Measurements from ENCODE around the gene ADAMTS17. TPM values are rescaled to one million over a fixed set of nuclear protein-coding genes. Genes with fewer than 3 reads are reported as not detected.

ADAMTS17 gene
- total RNA-seq, 1 experiment from 2014 or later: 0.16 TPM

GRCh38 chr15:100250176-100250800 lies 91.5 kb downstream of the ADAMTS17 start:
- DNase-seq (ENCODE audit: low spot score): no peak

DNA sequence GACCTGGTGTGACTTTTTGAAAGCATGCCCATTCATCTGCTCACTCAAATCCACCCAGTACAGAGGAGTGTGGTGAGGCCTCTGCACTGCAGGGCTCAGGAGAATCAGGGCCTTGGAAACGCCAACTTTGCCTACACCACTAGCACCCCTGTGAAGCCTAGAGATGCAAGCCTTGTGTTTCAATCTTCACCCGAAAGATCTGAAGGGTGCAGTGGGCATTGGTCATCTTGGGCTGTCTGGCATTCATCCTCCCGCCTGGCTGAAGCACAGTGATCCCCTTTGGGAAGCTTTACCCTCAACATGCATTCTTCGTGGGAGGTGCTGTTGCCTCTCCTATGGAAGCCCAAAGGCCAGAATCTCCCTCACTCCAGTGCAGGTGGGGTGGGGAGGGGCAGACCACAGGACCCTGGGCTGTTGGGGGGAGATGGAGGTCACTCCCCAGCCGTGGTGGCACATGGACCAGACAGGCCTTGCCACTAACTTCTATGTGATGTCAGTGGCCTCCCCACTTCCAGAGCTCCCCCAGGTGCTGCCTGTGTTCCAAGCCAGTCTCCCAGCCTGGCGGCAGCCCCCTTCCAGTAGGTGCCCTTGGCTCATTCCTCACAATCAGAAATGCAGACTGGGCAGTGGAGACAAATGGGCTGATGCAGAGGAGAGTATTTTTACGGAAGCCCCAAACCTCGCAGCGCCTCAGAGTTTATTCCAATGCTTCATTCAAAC lies 92.5 kb downstream of the ADAMTS17 start:
- DNase-seq (ENCODE audit: low spot score): no peak

DNA sequence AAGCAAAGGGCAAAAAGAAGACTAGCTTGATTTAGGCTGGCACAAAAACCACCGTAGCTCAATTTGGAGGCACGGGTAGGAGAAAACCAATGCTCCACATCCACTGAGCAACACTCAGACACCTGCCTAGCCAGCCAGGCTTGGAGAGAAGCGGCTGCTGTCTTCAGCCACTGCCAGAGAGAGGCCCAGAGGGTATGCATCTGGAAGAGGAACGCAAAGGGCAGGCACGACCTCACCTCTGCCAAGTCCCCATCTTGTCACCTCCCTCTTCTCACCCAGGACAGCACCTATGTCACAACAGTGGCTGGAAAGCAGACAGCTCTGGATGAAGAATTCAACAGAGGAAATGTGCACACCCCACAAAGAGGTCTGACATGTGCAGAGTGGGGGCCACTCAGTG lies 93.5 kb downstream of the ADAMTS17 start:
- DNase-seq (ENCODE audit: low spot score): no peak

DNA sequence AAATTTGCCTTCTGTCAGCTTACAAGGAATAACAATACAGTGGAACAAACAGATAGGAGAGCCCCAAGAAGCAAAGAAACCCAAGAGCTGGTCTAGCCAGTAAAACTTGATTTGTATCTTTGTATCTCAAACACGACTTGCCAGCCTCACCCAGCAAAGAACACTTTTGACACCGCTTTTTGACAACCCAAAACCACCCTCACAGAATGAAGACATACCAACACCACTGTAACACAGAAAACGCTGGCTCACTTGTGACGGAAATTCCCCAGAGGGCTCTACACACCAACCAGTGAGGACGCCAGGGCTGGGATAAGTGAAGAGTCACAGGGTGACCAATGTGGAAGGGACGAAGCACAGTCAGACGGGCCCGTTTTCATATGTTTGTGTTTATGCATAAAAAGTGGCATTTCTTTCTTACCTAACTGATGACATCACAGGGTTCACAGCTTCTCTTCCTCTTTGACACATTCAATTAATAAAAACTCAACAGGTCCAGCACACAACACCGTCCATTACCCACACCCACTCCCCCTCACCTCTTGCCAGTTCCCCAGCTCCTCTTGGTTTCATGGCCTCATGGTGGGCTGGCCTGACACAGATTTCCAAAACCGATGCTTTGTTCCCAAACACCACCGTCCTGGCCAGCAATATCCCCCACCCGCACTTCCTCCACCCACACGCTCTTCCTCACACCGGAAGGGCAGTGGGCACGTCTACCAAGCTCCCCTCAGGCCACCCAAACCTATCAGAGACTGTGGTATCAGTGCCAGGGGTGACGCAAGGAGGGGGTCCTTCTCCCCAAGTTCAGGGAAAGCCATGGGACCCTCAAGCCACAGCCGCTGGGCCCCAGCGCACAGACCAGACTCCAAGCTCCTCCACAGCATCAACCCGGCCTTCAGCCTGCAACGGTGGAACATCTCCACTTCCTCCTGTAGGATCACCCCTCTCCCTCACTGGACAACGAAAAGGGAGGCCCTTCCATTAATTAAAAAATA lies 94.2 kb downstream of the ADAMTS17 start:
- DNase-seq (ENCODE audit: low spot score): no peak

GRCh38 chr15:100245855-100246254 lies 95.9 kb downstream of the ADAMTS17 start:
- no peak for DNase-seq (ENCODE audit: low spot score)

GRCh38 chr15:100245487-100245820 lies 96.3 kb downstream of the ADAMTS17 start:
- DNase-seq (ENCODE audit: low spot score): no peak

DNA sequence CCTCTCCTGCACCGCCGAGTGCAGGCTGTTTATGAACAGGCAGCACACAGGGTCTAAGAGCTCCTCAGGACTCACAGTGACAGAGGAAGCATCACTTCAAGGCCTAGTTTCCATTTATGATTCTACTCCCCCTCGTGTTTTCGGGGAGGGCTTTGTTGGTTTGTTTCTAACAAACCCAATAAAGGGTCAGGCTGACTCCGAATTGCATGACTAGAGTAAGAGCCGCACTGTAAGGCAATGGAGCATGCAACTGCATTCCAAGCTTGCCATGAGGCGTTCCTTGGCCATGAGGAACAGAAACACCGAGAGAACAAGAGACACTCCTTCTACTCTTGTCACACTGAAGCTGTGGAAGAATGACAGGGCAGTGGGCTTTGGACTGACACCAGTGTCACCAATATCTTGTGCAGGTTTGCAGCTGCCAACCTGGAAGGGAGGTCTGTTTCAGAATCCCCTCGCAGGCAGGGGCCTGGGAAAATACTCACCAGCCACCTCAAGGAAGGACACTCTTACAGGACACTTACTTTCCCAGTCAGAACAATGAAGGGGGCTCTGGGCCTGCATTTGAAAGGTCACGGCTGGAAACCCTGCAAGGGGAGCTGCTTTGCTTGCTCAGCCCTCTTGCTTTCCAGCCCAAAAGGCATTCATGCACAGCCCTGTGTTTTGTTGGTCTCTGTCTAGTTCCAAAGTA lies 96.8 kb downstream of the ADAMTS17 start:
- no peak for DNase-seq (ENCODE audit: low spot score)

GRCh38 chr15:100242989-100243388 lies 98.8 kb downstream of the ADAMTS17 start:
- DNase-seq (ENCODE audit: low spot score): no peak

DNA sequence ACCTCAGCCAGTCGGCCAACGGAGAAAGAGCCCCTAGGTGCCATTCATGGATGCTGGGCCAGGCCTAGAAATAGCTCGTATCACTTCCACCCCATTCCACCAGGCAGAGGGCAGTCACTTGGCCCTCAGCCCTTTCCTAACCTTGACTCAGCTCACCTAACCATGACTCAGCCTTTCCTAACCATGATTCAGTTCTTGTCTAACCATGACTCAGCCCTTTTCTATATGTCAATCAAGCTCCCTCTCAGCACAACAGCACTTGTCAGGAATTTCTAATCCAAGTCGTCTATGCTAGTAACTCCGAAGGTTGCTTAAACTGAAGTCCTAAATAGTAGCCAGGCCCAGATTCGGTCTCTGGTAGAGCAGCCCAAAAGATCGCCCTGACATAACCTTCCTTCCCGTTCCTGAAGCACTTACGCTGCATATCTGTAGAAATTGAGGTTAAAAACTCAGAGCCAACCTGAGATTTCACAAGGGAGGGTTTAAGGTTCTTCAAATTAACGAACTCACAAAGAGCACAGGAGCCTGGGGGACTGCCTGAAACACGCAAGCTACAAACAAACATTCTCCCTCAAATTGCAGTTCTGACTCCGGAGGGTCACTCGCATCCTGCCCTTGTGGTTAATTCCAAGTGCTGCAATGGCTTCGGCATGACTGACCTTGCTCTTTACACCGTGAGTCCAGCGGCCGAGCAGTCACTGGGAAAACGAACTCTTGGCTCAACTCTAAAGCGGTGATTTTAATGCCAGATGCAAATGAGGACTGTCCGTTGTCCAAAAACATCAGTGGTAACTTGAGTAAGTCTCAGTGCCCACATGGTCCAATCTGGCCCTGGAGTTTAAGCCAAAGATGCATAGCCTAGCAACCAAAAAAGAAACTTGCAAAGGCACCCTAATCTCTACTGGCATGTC lies 99.9 kb downstream of the ADAMTS17 start:
- DNase-seq (ENCODE audit: low spot score): peak; percentile 69

DNA sequence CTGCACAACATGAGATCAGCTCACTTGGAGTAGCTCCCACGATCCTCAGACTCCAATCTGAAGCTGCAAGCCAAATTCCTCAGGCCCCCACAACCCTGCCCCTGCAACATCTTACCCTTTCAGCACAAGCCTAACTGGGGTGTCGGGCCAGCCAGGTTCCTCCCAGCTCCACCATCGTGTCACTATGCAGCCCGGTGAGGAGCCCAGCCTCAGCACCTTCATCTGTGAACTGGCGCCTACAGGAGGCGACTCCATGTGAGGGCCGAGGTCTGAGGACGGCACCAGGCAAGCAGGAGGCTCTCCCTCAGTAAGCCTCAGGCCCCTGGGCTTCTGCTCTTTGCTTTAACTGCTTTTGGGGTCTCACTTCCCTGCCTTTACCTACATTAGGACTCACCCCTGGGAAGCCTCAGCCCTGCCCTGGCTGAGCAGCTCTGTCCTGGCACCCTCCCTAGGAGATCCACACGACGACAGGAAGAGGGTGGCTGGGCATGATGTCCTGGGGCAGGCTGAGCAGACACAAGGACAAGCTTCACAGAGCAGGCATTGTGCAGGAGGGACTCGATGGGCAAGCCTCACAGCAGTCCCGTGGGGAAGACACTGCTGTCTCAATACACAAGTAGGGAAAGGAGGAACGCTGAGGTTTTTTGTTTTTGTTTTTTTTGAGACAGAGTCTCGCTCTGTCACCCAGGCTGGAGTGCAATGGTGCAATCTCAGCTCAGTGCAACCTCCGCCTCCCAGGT lies 104.6 kb downstream of the ADAMTS17 start:
- DNase-seq (ENCODE audit: low spot score): no peak

DNA sequence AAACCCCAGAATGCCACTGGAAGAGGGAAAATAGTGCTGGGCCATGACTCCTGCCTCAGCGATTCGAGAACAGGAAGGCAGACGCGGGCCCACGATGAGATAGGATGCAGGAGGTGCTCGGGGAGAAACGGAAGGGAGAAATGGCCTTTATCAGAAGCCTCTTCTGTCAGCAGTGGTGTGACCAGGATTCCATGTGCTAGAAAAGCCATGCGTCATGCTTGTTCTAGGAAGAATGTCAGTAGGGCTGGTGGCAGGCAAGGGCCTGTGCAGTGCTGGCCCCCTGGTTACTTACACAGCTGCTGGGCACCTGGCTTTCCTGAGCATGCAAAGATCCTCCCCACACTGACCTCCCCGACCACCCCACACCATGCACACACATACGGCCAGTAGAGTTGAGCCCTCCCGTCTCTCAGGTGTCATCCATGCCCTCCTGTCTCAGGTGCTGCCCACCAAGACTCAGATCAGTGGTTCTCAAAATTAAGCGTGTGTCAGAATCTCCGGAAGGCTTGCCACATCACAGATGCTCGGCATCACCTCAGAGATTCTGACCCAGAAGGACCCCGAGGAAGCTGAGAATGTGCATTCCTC lies 106.7 kb downstream of the ADAMTS17 start:
- no peak for DNase-seq (ENCODE audit: low spot score)

- DNase-seq (ENCODE audit: low spot score): no peak
Observed at GRCh38 chr15:100234158-100235029, 107.4 kb downstream of the ADAMTS17 start.

DNA sequence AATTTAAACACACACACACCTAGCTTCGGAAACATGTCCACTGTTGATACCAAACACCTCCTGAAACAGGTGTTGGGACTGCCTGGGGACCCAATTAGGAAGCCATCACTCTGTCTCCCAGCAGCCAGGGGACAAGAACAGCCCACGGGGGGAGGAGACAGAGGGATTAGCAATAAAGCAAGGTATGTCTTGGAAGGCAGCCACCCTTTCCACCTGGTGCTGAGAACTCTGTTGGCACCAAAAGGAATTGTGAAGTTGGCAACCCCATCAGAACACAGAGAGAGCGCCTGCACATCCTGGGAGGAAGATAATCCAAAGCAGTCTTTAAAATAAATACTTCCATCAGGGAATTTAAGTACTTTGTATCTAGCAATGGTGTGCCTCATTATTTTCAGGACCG lies 111.0 kb downstream of the ADAMTS17 start:
- DNase-seq (ENCODE audit: low spot score): no peak

GRCh38 chr15:100229181-100230163 lies 112.3 kb downstream of the ADAMTS17 start:
- DNase-seq (ENCODE audit: low spot score): no peak

- no peak for DNase-seq (ENCODE audit: low spot score)
Observed at GRCh38 chr15:100227781-100228180, 114.0 kb downstream of the ADAMTS17 start.

DNA sequence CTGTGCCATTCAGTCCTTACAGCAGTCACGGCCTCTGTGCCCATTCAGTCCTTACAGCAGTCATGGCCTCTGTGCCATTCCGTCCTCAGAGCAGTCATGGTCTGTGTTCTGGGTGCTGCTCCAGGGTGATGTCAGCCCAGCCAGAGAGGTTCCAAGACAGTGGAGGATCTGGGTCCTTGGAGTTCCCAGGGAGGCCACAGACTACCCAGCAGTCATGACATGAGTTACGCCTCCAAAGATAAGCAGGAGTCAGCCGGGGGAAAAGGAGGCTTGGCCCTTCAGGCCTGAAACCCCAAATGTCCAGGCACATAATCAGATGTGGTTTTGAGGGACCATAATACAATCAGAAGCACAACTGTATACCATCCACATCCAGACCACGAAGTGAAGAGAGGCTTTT lies 115.7 kb downstream of the ADAMTS17 start:
- no peak for DNase-seq (ENCODE audit: low spot score)

Measured in A172 (cell line).